Measurements from ENCODE around the gene USP34. TPM values are rescaled to one million over a fixed set of nuclear protein-coding genes. Genes with fewer than 3 reads are reported as not detected.

USP34 gene
- total and polyA plus RNA-seq, 2 of the 4 experiments (the other 2 are of a cell fraction): 34.7 to 128 TPM

GRCh38 chr2:61448229-61448628 lies 22.7 kb downstream of the USP34 start:
- no peaks in the 10 kb centered on the region; the same call in 1 of the 2 replicates for H3K4me1 ChIP-seq (ENCODE audit: control insufficient read depth, insufficient read depth, low read length)
- no CpG with 5 or more reads among the region's 2 CpGs for WGBS, 2 experiments (ENCODE audit: extremely low coverage in 2 of 2, insufficient read length in 1 of 2)
- no peak overlapping the region for H3K4ac ChIP-seq (ENCODE audit: low read depth, low read length)
- no TSS peak for BruUV-seq (replicated peaks)
- no peak overlapping the region for H2BK15ac ChIP-seq (ENCODE audit: low read depth, low read length)
- no peak overlapping the region for H4K8ac ChIP-seq (ENCODE audit: low read depth in 2 of 2, low read length in 2 of 2)
- TF ChIP-seq SMC3 (IDR thresholded peaks at IDR 0.05; ENCODE audit: low read depth, low read length) (no peak), RFX5 (IDR thresholded peaks at IDR 0.05; ENCODE audit: low read depth, low read length) (no peak), MAFK (IDR thresholded peaks at IDR 0.05; ENCODE audit: low read depth, low read length) (no peak), CTCF (conservative IDR thresholded peaks at IDR 0.05; ENCODE audit: low read depth, low read length) (no peak), BHLHE40 (IDR thresholded peaks at IDR 0.05; ENCODE audit: low read depth, low read length) (no peak), RAD21 (IDR thresholded peaks at IDR 0.05; ENCODE audit: low read length) (no peak), NFE2L2 (IDR thresholded peaks at IDR 0.05; ENCODE audit: low read depth, low read length) (no peak), USF2 (IDR thresholded peaks at IDR 0.05; ENCODE audit: low read depth, low read length) (no peak)
- no peak overlapping the region for H2AK9ac ChIP-seq (replicated peaks; ENCODE audit: low read depth, low read length, poor library complexity)
- no peak for ATAC-seq (ENCODE audit: low read depth)
- H3K4me2 ChIP-seq (ENCODE audit: low read depth, low read length): no peak overlapping the region
- H3K27me3 ChIP-seq (ENCODE audit: control insufficient read depth, insufficient read depth, low read length): no peaks in the 10 kb centered on the region
- peaks cover 9% of the 10 kb centered on the region for H3K36me3 ChIP-seq (ENCODE audit: control insufficient read depth, insufficient read depth, low read length)
- dilution Hi-C loops (cut with HindIII; ENCODE audit: low sequenced_read_pairs, unreplicated experiment): no loop called here
- peaks cover 70% of the 10 kb centered on the region for H4K20me1 ChIP-seq (ENCODE audit: insufficient read depth, low read length)
- H2AFZ ChIP-seq (replicated peaks; ENCODE audit: low read length, poor library complexity): no peak overlapping the region
- H3K9ac ChIP-seq (ENCODE audit: low read depth, low read length): no peak overlapping the region
- H3K27ac ChIP-seq (ENCODE audit: insufficient read depth, low read length): no peak overlapping the region
- H3K14ac ChIP-seq (replicated peaks; ENCODE audit: low read depth, low read length): no peak overlapping the region
- no peaks in the 10 kb centered on the region; the same call in 1 of the 2 replicates for H3K9me3 ChIP-seq (ENCODE audit: control insufficient read depth, insufficient read depth, low read length)
- no peak overlapping the region for H2BK120ac ChIP-seq (ENCODE audit: low read depth, low read length)
- no peak overlapping the region for H4K91ac ChIP-seq (ENCODE audit: insufficient read depth, low read depth, low read length)
- H3K18ac ChIP-seq (ENCODE audit: low read depth, low read length): no peak overlapping the region
- H3K23ac ChIP-seq (ENCODE audit: low read depth, low read length): no peak overlapping the region
- DNase-seq: no peak
- no peak overlapping the region for H3K4me3 ChIP-seq (ENCODE audit: insufficient read depth, low read depth, low read length)
- 0 out of 2 replicates have a peak, but pooled peaks cover 8% of the 10 kb centered on the region for H3K9me1 ChIP-seq (ENCODE audit: insufficient read depth, low read length)
- no peak overlapping the region for H2BK5ac ChIP-seq (ENCODE audit: low read depth, low read length, poor library complexity, severe bottlenecking)
- no peak overlapping the region for H3K56ac ChIP-seq (ENCODE audit: extremely low read depth, insufficient read depth, low read length)
- in situ Hi-C loops (cut with MboI; ENCODE audit: low sequenced_read_pairs): no loop called here
- H3K79me1 ChIP-seq (ENCODE audit: low read depth in 1 of 2, low read length in 2 of 2): peaks cover 11 to 56% of the 10 kb centered on the region in 2 experiments
- intact Hi-C loops (cut with micrococcal nuclease): no loop called here
- no peak overlapping the region for H2AK5ac ChIP-seq (ENCODE audit: low read depth, low read length)
- H2BK20ac ChIP-seq (ENCODE audit: low read depth, low read length): no peak overlapping the region
- ChIA-PET POLR2A (ENCODE audit: unreplicated experiment) (no interaction called here), CTCF (no interaction called here)
- no peak overlapping the region for H4K5ac ChIP-seq (ENCODE audit: low read depth, low read length)

Data from IMR-90 (cell line).